HepG2 (cell line): ENCODE results near the gene LMAN1L. TPM values are rescaled to one million over a fixed set of nuclear protein-coding genes. Genes with fewer than 3 reads are reported as not detected.
A peak's percentile ranks its signal among the peaks of the same experiment; 100 is the strongest.

Source experiments
- BRF2 ChIP-seq: sonication (generic); formaldehyde crosslinking; IDR thresholded peaks from 2 replicates; pipeline ENCODE4 v1.8.1; 2022; ENCODE audit warnings: mild to moderate bottlenecking, missing genetic modification reagents
- DNMT1 ChIP-seq: sonication (generic); formaldehyde crosslinking; IDR thresholded peaks from 2 replicates; pipeline ENCODE4 v1.5.1; 2020; ENCODE audit warnings: mild to moderate bottlenecking, missing genetic modification reagents
- EED ChIP-seq: sonication (generic); formaldehyde crosslinking; IDR thresholded peaks from 2 replicates; pipeline ENCODE4 v1.5.0; 2020; ENCODE audit warnings: mild to moderate bottlenecking, missing genetic modification reagents
- ETS1 ChIP-seq: sonication (generic); formaldehyde crosslinking; IDR thresholded peaks from 2 replicates; pipeline ENCODE4 v1.4.0; 2020; ENCODE audit warnings: missing genetic modification reagents
- ETV6 ChIP-seq: sonication (generic); formaldehyde crosslinking; conservative IDR thresholded peaks from 2 replicates; pipeline ENCODE4 v1.4.0; 2020; ENCODE audit warnings: missing genetic modification reagents
- GABPB1 ChIP-seq: IDR thresholded peaks from 2 replicates; pipeline ENCODE4 v1.6.1; 2016; ENCODE audit warnings: mild to moderate bottlenecking, missing genetic modification reagents, moderate library complexity, missing compliant biosample characterization
- HNF4G ChIP-seq, 2 experiments: sonication (generic) in 1 of 2; formaldehyde crosslinking in 1 of 2; IDR thresholded peaks; 2 replicates each; pipeline versions ENCODE4 v1.4.0 to v1.6.1; 2011 to 2020; ENCODE audit warnings: borderline replicate concordance in 2 of 2, low read depth in 2 of 2, mild to moderate bottlenecking in 2 of 2, low read length in 1 of 2, missing genetic modification reagents in 1 of 2, moderate library complexity in 1 of 2
- NFAT5 ChIP-seq: sonication (generic); formaldehyde crosslinking; IDR thresholded peaks from 2 replicates; pipeline ENCODE4 v1.4.0; 2020; ENCODE audit warnings: missing genetic modification reagents
- SKI ChIP-seq: fragments of 450-650 bp; IDR thresholded peaks from one replicate; pipeline ENCODE4 v1.6.1; 2018; ENCODE audit warnings: mild to moderate bottlenecking; ENCODE audit not compliant: partially characterized antibody
- SNRNP70 ChIP-seq: fragments of 200-400 bp; formaldehyde crosslinking; IDR thresholded peaks from 2 replicates; pipeline ENCODE4 v1.6.1; 2017; ENCODE audit warnings: mild to moderate bottlenecking, low read depth, low read length, moderate library complexity
- STAG1 ChIP-seq: sonication (generic); formaldehyde crosslinking; IDR thresholded peaks from 2 replicates; pipeline ENCODE4 v1.4.0; 2020; ENCODE audit warnings: missing genetic modification reagents
- TBP ChIP-seq: sonication (generic); formaldehyde crosslinking; IDR thresholded peaks from 2 replicates; pipeline ENCODE4 v1.5.0; 2020; ENCODE audit warnings: missing genetic modification reagents
- WIZ ChIP-seq: sonication (generic); formaldehyde crosslinking; IDR thresholded peaks from 2 replicates; pipeline ENCODE4 v1.5.1; 2020; ENCODE audit warnings: mild to moderate bottlenecking, missing genetic modification reagents
- ZBTB7B ChIP-seq: sonication (generic); formaldehyde crosslinking; IDR thresholded peaks from 2 replicates; pipeline ENCODE4 v1.4.0; 2020; ENCODE audit warnings: missing genetic modification reagents
- ZFX ChIP-seq: sonication (generic); formaldehyde crosslinking; IDR thresholded peaks from 2 replicates; pipeline ENCODE4 v1.4.0; 2020; ENCODE audit warnings: mild to moderate bottlenecking, low read depth, missing genetic modification reagents, moderate library complexity
- ZMYM3 ChIP-seq: sonication (generic); formaldehyde crosslinking; IDR thresholded peaks from 2 replicates; pipeline ENCODE4 v1.5.1; 2020; ENCODE audit warnings: mild to moderate bottlenecking, missing genetic modification reagents
- ZNF329 ChIP-seq: sonication (generic); formaldehyde crosslinking; IDR thresholded peaks from 2 replicates; pipeline ENCODE4 v1.9.0; 2021; ENCODE audit warnings: low read depth, mild to moderate bottlenecking, missing genetic modification reagents
- ZNF362 ChIP-seq: sonication (generic); formaldehyde crosslinking; IDR thresholded peaks from 2 replicates; pipeline ENCODE4 v1.4.0; 2020; ENCODE audit warnings: missing genetic modification reagents, mild to moderate bottlenecking, borderline replicate concordance
- ZNF564 ChIP-seq: sonication (generic); formaldehyde crosslinking; IDR thresholded peaks from 2 replicates; pipeline ENCODE4 v1.8.1; 2023; ENCODE audit warnings: mild to moderate bottlenecking, missing genetic modification reagents
- ZSCAN9 ChIP-seq: IDR thresholded peaks from 2 replicates; pipeline ENCODE4 v1.6.1; 2016; ENCODE audit warnings: borderline replicate concordance
- polyA plus RNA-seq, 8 experiments: library from polyadenylated mRNA; depleted of rRNA in 3 of 8; stranded (reverse) in 7 of 8; unstranded in 1 of 8; fragments of >200 nt; fragmentation: Illumina TruSeq in 4 of 8; extraction: Trizol in 4 of 8; gene quantifications; 2 replicates each; pipeline versions ENCODE4 v1.2.1 to v1.2.3, GENCODE V29; 2011 to 2016; ENCODE audit warnings: low read depth in 4 of 8, missing spikeins in 1 of 8, mixed read lengths in 1 of 8; ENCODE audit not compliant: insufficient read depth in 1 of 8
- total RNA-seq, 5 experiments: library from RNA; depleted of rRNA; stranded (reverse); fragments of >200 nt; fragmentation: Illumina TruSeq; extraction: Trizol; gene quantifications; 2 replicates each; pipeline ENCODE4 v1.2.3, GENCODE V29; 2016; ENCODE audit warnings: low read depth in 1 of 5

Gene LMAN1L
- total and polyA plus RNA-seq, 2 of the 13 experiments (the other 11 are each of a cell fraction or from before 2014, with no cell fraction given): not detected

- TF ChIP-seq NFAT5 (CRISPR knock-in tag): no peak
- TF ChIP-seq SNRNP70: no peak
- TF ChIP-seq ZBTB7B (CRISPR knock-in tag): no peak
- TF ChIP-seq ZNF564 (CRISPR knock-in tag): no peak
- TF ChIP-seq DNMT1: no peak
- TF ChIP-seq ZNF329 (CRISPR knock-in tag): no peak
- no peak for TF ChIP-seq BRF2 (CRISPR knock-in tag)
- TF ChIP-seq ETS1 (CRISPR knock-in tag): no peak
- no peak for TF ChIP-seq ZSCAN9
- no peak for TF ChIP-seq WIZ (CRISPR knock-in tag)
- TF ChIP-seq ZMYM3: 0 out of 2 replicates have a peak, but pooled peaks have one; percentile 25
- no peak for TF ChIP-seq ZNF362 (CRISPR knock-in tag)
- TF ChIP-seq GABPB1 (CRISPR knock-in tag): no peak
- TF ChIP-seq SKI: no peak
- no peak for TF ChIP-seq ETV6 (CRISPR knock-in tag)
- no peak for TF ChIP-seq HNF4G (IDR thresholded peaks at IDR 0.05; ENCODE audit: borderline replicate concordance, low read depth, low read length)
- no peak for TF ChIP-seq HNF4G (CRISPR knock-in tag; IDR thresholded peaks at IDR 0.05; ENCODE audit: borderline replicate concordance, low read depth)
- no peak for TF ChIP-seq STAG1 (CRISPR knock-in tag)
- TF ChIP-seq ZFX (CRISPR knock-in tag): peak; percentile 62; the same call in 1 of the 2 replicates
- no peak for TF ChIP-seq EED (CRISPR knock-in tag)
- TF ChIP-seq TBP (CRISPR knock-in tag): no peak
Observed at GRCh38 chr15:74773731-74774252, 38.8 kb upstream of the LMAN1L start (continued).
